Femur (tissue), 1 donor: Measurements from ENCODE around the gene AQR.
"Not testable (repeated sequence)": the region's sequence is repeated elsewhere in the genome, so short reads cannot be mapped to it uniquely, and the experiment has no call there.

Experiments used
- DNase-seq: peaks from one replicate; pipeline ENCODE4 v3.0.0-alpha.2; 2017

The AQR gene

GRCh38 chr15:34865531-34865930, 104.0 kb downstream of the AQR start:
- no peak for DNase-seq

- no peak for DNase-seq
Measured at GRCh38 chr15:34861214-34861613, 108.3 kb downstream of the AQR start.

GRCh38 chr15:34855893-34856292, 113.6 kb downstream of the AQR start:
- peak; percentile 28 for DNase-seq

- no peak for DNase-seq
Measured at GRCh38 chr15:34855413-34855812, 114.1 kb downstream of the AQR start.

- DNase-seq, result no peak
Measured at GRCh38 chr15:34854232-34854631, 115.3 kb downstream of the AQR start.

GRCh38 chr15:34853001-34853758, 116.4 kb downstream of the AQR start:
- no peak for DNase-seq

GRCh38 chr15:34851751-34852150, 117.8 kb downstream of the AQR start:
- no peak for DNase-seq

- DNase-seq, result no peak
Measured at GRCh38 chr15:34851007-34851406, 118.5 kb downstream of the AQR start.

- DNase-seq, result no peak
Measured at GRCh38 chr15:34850121-34850520, 119.4 kb downstream of the AQR start.

GRCh38 chr15:34849364-34849959, 120.1 kb downstream of the AQR start:
- no peak for DNase-seq

GRCh38 chr15:34847598-34847997, 121.9 kb downstream of the AQR start:
- DNase-seq, result no peak

- DNase-seq, result no peak
Measured at GRCh38 chr15:34841262-34841725, 128.2 kb downstream of the AQR start.

- DNase-seq, result no peak
Measured at GRCh38 chr15:34838282-34838681, 131.3 kb downstream of the AQR start.

- DNase-seq, result no peak
Measured at GRCh38 chr15:34837246-34838016, 132.1 kb downstream of the AQR start.

GRCh38 chr15:34828145-34828911, 141.2 kb downstream of the AQR start:
- no peak for DNase-seq

GRCh38 chr15:34821831-34822230, 147.7 kb downstream of the AQR start:
- no peak for DNase-seq

GRCh38 chr15:34820110-34820509, 149.4 kb downstream of the AQR start:
- DNase-seq, result no peak

GRCh38 chr15:34818526-34818925, 151.0 kb downstream of the AQR start:
- DNase-seq, result no peak

GRCh38 chr15:34815836-34816235, 153.7 kb downstream of the AQR start:
- DNase-seq, result no peak

- DNase-seq, result no peak
Measured at GRCh38 chr15:34813446-34814190, 155.9 kb downstream of the AQR start.

- DNase-seq, result not testable (repeated sequence)
Measured at GRCh38 chr15:34812868-34813365, 156.6 kb downstream of the AQR start.

- DNase-seq, result no peak
Measured at GRCh38 chr15:34812369-34812768, 157.2 kb downstream of the AQR start.
